LNCAP (cell line): ENCODE measurements around the gene UBASH3B.

Source experiments
- TF ChIP-seq, protein P1 (sequence below): fragments of 450-650 bp; IDR thresholded peaks from 2 replicates; pipeline ENCODE4 v1.5.1; 2017; ENCODE audit warnings: mild to moderate bottlenecking

The UBASH3B gene

DNA sequence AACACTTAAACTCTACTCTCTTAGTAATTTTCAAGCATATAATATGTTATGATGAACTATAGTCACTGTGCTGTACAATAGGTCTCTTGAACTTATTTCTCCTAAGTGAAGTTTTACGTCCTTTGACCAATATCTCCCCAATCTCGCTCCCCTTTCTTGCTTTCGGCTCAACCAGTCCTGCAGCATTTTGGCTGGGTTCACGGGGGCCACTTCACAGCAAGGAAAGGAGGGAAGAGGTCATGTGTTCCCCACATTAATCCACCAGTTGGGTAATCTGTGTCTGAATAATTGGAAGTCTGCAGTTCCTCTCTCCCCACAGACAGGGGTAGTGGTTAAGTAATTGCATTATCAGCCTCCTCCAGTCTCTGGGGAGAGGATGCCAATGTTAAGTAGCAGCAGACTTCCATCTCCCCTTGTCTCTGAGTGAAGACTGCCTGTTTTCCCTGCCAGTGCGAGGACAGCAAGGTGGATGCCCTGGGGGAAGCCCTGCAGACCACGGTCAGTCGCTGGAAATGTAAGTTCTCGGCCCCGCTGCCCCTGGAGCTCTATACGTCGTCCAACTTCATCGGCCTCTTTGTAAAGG is 123.6 kb downstream of the UBASH3B start:
- TF ChIP-seq, protein P1, sequence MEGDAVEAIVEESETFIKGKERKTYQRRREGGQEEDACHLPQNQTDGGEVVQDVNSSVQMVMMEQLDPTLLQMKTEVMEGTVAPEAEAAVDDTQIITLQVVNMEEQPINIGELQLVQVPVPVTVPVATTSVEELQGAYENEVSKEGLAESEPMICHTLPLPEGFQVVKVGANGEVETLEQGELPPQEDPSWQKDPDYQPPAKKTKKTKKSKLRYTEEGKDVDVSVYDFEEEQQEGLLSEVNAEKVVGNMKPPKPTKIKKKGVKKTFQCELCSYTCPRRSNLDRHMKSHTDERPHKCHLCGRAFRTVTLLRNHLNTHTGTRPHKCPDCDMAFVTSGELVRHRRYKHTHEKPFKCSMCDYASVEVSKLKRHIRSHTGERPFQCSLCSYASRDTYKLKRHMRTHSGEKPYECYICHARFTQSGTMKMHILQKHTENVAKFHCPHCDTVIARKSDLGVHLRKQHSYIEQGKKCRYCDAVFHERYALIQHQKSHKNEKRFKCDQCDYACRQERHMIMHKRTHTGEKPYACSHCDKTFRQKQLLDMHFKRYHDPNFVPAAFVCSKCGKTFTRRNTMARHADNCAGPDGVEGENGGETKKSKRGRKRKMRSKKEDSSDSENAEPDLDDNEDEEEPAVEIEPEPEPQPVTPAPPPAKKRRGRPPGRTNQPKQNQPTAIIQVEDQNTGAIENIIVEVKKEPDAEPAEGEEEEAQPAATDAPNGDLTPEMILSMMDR, result no peak

- TF ChIP-seq, protein P1, result no peak
Observed at GRCh38 chr11:122780296-122780949, 124.9 kb downstream of the UBASH3B start.

GRCh38 chr11:122781378-122782195 is 126.1 kb downstream of the UBASH3B start:
- TF ChIP-seq, protein P1, result peak; percentile 88

GRCh38 chr11:122782222-122782621 is 126.7 kb downstream of the UBASH3B start:
- TF ChIP-seq, protein P1, result no peak

GRCh38 chr11:122784325-122784955 is 128.9 kb downstream of the UBASH3B start:
- TF ChIP-seq, protein P1, result no peak

DNA sequence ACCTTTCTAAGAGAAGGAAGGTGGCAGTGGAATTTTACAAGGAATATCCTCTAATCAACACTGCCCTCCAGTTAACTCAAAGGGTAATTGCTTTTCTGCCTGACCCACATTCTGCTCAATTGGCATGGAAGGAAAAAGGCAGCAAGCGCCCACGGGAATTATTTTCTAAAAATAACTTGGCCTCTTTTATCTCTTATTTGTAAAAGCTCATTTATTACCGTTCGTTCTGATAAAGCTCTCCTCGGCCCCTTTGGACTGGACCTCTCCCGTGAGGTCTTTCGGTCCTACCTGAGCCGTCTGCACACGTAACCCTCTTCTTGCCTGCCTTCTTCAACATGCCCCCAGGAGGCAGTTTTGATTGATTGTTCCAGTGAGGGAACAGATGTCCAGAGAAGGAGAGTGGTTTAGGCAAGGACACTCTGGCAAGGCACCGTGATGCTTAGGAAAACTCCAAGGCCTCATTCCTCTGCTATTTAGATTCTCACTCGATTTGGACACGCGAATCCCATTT is 129.6 kb downstream of the UBASH3B start:
- TF ChIP-seq, protein P1, result no peak

- TF ChIP-seq, protein P1, result no peak
Observed at GRCh38 chr11:122786896-122787295, 131.4 kb downstream of the UBASH3B start.
